T1000 (cell line): ENCODE data around the gene CENPM.
A peak's percentile ranks its signal among the peaks of the same experiment; 100 is the strongest.
"Not testable (repeated sequence)": the region's sequence is repeated elsewhere in the genome, so short reads cannot be mapped to it uniquely, and the experiment has no call there.

Source experiments
- DNase-seq: peaks from one replicate; lab custom pipeline; 2025; ENCODE audit warnings: mixed read lengths; lab: John Stamatoyannopoulos, UW

The CENPM gene

GRCh38 chr22:41966607-41967240 is 19.8 kb upstream of the CENPM start:
- DNase-seq = peak; percentile 8

- DNase-seq = no peak
Measured at GRCh38 chr22:41966225-41966606, 19.3 kb upstream of the CENPM start.

GRCh38 chr22:41964112-41964491 is 17.1 kb upstream of the CENPM start:
- DNase-seq = no peak

- DNase-seq = no peak
Measured at GRCh38 chr22:41963453-41964111, 16.6 kb upstream of the CENPM start.

GRCh38 chr22:41957941-41958556 is 11.1 kb upstream of the CENPM start:
- no peak for DNase-seq

GRCh38 chr22:41952713-41953112 is 5.8 kb upstream of the CENPM start:
- no peak for DNase-seq

GRCh38 chr22:41951898-41952474 is 5.0 kb upstream of the CENPM start, which contains the start of gene SMIM45:
Gene SMIM45, plus strand, starts transcription at chr22:41952150.
- DNase-seq = no peak

GRCh38 chr22:41949297-41949965 is 2.5 kb upstream of the CENPM start:
- no peak for DNase-seq

- DNase-seq = not testable (repeated sequence)
Measured at GRCh38 chr22:41948928-41949296, 2.0 kb upstream of the CENPM start.

GRCh38 chr22:41948142-41948541 is 1.2 kb upstream of the CENPM start:
- no peak for DNase-seq

- DNase-seq = no peak
Measured at GRCh38 chr22:41947424-41948080, 600 bp upstream of the CENPM start.

- no peak for DNase-seq
Measured at GRCh38 chr22:41943661-41944209, 3.2 kb downstream of the CENPM start.

- peak; percentile 72 for DNase-seq
Measured at GRCh38 chr22:41940832-41941765, 5.9 kb downstream of the CENPM start.

GRCh38 chr22:41939981-41940831 is 6.7 kb downstream of the CENPM start:
- DNase-seq = no peak

- DNase-seq = no peak
Measured at GRCh38 chr22:41936894-41937169, 10.1 kb downstream of the CENPM start.

- no peak for DNase-seq
Measured at GRCh38 chr22:41935509-41935908, 11.4 kb downstream of the CENPM start.

- no peak for DNase-seq
Measured at GRCh38 chr22:41935015-41935351, 12.0 kb downstream of the CENPM start.

GRCh38 chr22:41934284-41935014 is 12.5 kb downstream of the CENPM start:
- no peak for DNase-seq
